Tibial nerve (tissue), 4 donors: ENCODE results near the gene HBZ.

Source experiments
- EP300 ChIP-seq, 2 donors: sonication (generic); formaldehyde crosslinking; IDR thresholded peaks; one replicate each; pipeline ENCODE4 v1.6.1; 2017; ENCODE audit warnings: antibody characterized with exemption in 2 of 2, mild to moderate bottlenecking in 1 of 2
- POLR2A ChIP-seq, 2 donors: fragments of 450-650 bp; IDR thresholded peaks; one replicate each; pipeline ENCODE4 v1.6.1; 2017; ENCODE audit warnings: antibody characterized with exemption in 2 of 2, mild to moderate bottlenecking in 2 of 2, moderate library complexity in 2 of 2
- TF ChIP-seq, protein P1 (sequence below), 5 experiments: fragments of 200-600 bp in 3 of 5; fragments of 450-650 bp in 2 of 5; sonication (generic) in 3 of 5; IDR thresholded peaks; one replicate each; pipeline ENCODE4 v1.5.1; 2016 to 2019; ENCODE audit warnings: antibody characterized with exemption in 5 of 5, mild to moderate bottlenecking in 3 of 5, moderate library complexity in 2 of 5

- TF ChIP-seq, protein P1, sequence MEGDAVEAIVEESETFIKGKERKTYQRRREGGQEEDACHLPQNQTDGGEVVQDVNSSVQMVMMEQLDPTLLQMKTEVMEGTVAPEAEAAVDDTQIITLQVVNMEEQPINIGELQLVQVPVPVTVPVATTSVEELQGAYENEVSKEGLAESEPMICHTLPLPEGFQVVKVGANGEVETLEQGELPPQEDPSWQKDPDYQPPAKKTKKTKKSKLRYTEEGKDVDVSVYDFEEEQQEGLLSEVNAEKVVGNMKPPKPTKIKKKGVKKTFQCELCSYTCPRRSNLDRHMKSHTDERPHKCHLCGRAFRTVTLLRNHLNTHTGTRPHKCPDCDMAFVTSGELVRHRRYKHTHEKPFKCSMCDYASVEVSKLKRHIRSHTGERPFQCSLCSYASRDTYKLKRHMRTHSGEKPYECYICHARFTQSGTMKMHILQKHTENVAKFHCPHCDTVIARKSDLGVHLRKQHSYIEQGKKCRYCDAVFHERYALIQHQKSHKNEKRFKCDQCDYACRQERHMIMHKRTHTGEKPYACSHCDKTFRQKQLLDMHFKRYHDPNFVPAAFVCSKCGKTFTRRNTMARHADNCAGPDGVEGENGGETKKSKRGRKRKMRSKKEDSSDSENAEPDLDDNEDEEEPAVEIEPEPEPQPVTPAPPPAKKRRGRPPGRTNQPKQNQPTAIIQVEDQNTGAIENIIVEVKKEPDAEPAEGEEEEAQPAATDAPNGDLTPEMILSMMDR (IDR thresholded peaks at IDR 0.05): no peak
- TF ChIP-seq POLR2A (IDR thresholded peaks at IDR 0.05) (no peak), EP300 (IDR thresholded peaks at IDR 0.05) (no peak)
Measured at GRCh38 chr16:177981-178667, 25.7 kb downstream of the HBZ start.
